OCI-LY1 (cell line): ENCODE measurements around the gene NELL1.

Experiments
- EZH2 ChIP-seq: fragments of 200-600 bp; sonication (generic), shearing (Covaris generic); IDR thresholded peaks from 2 replicates; pipeline ENCODE4 v1.8.0; 2017; ENCODE audit warnings: borderline replicate concordance, mixed run types, mild to moderate bottlenecking, antibody characterized with exemption, low read length, moderate library complexity, mixed read lengths
- TF ChIP-seq, protein P1 (sequence below): fragments of 200-600 bp; sonication (generic), shearing (Covaris generic); IDR thresholded peaks from 2 replicates; pipeline ENCODE4 v1.5.1; 2017; ENCODE audit warnings: mild to moderate bottlenecking, antibody characterized with exemption, low read length, moderate library complexity, mixed read lengths

DNA sequence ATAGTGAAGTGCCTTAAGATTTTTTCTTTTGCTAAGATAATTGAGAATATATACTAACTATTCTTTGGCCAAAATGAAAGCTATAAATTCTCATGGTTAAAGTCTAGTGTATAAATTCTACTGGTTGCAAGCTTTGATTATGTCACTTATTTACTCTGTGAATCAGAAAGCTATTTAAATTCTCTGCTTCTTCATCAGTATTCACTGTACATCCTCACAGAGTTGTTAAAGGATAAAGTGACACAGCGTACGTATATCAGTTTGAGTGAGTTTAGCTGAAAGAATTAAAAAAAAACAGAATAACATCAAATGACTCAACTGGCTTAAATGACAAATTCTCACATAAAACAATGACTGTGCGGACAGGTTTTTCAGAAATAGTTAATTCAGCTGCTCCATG, 453.1 kb downstream of the NELL1 start:
- TF ChIP-seq, protein P1, sequence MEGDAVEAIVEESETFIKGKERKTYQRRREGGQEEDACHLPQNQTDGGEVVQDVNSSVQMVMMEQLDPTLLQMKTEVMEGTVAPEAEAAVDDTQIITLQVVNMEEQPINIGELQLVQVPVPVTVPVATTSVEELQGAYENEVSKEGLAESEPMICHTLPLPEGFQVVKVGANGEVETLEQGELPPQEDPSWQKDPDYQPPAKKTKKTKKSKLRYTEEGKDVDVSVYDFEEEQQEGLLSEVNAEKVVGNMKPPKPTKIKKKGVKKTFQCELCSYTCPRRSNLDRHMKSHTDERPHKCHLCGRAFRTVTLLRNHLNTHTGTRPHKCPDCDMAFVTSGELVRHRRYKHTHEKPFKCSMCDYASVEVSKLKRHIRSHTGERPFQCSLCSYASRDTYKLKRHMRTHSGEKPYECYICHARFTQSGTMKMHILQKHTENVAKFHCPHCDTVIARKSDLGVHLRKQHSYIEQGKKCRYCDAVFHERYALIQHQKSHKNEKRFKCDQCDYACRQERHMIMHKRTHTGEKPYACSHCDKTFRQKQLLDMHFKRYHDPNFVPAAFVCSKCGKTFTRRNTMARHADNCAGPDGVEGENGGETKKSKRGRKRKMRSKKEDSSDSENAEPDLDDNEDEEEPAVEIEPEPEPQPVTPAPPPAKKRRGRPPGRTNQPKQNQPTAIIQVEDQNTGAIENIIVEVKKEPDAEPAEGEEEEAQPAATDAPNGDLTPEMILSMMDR: no peak
- TF ChIP-seq EZH2: no peak
